IPS-20b (cell line): ENCODE results near the gene RPTOR.
"Not testable (repeated sequence)": the region's sequence is repeated elsewhere in the genome, so short reads cannot be mapped to it uniquely, and the experiment has no call there.

ENCODE experiments used
- H3K27ac ChIP-seq: one replicate; pipeline ENCODE4 v1.5.1; 2013; ENCODE audit warnings: low read length
- H3K27me3 ChIP-seq: 2 replicates; pipeline ENCODE4 v1.6.1; 2013; ENCODE audit warnings: mild to moderate bottlenecking, low read length, inconsistent platforms; ENCODE audit not compliant: insufficient read depth
- H3K36me3 ChIP-seq: 2 replicates; pipeline ENCODE4 v1.6.1; 2013; ENCODE audit warnings: low read depth, mild to moderate bottlenecking, inconsistent platforms, low read length, moderate library complexity; ENCODE audit not compliant: insufficient read depth
- H3K4me1 ChIP-seq: 2 replicates; pipeline ENCODE4 v1.6.1; 2013; ENCODE audit warnings: mild to moderate bottlenecking, control low read depth, inconsistent platforms, low read length, moderate library complexity; ENCODE audit not compliant: insufficient read depth
- H3K4me3 ChIP-seq: 2 replicates; pipeline ENCODE4 v1.5.1; 2013; ENCODE audit warnings: mild to moderate bottlenecking, low read length, inconsistent platforms
- H3K9ac ChIP-seq: 2 replicates; pipeline ENCODE4 v1.6.1; 2013; ENCODE audit warnings: low read depth, mild to moderate bottlenecking, inconsistent platforms, low read length, moderate library complexity
- H3K9me3 ChIP-seq: 2 replicates; pipeline ENCODE4 v1.6.1; 2013; ENCODE audit warnings: mild to moderate bottlenecking, low read depth, low read length, inconsistent platforms; ENCODE audit not compliant: insufficient read depth

RPTOR gene

DNA sequence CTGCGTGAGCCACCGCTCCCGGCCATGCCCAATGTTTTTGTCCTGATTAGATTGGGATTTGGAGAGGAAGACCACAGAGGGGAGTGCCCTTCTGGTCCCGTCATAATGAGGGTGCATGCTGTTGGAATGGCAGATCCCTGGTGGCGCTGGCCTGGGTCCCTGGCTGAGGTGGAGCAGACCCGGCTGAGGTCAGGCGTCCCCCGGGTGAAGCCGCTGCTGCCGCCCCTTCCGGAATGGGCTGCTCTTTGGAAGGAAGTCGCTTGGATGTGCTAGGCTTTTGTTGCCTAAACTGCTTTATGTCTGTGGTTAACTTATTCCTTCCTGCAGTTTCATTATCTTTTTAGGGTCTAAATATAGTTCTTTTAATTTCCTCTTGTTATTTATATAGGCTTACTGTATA lies 326.7 kb downstream of the RPTOR start:
- H3K36me3 ChIP-seq = no peaks in the 10 kb centered on the region
- H3K9ac ChIP-seq = no peak overlapping the region
- no peak overlapping the region for H3K4me3 ChIP-seq
- no peaks in the 10 kb centered on the region for H3K9me3 ChIP-seq
- no peaks in the 10 kb centered on the region for H3K27me3 ChIP-seq
- no peak overlapping the region for H3K27ac ChIP-seq
- peaks cover 18% of the 10 kb centered on the region for H3K4me1 ChIP-seq

DNA sequence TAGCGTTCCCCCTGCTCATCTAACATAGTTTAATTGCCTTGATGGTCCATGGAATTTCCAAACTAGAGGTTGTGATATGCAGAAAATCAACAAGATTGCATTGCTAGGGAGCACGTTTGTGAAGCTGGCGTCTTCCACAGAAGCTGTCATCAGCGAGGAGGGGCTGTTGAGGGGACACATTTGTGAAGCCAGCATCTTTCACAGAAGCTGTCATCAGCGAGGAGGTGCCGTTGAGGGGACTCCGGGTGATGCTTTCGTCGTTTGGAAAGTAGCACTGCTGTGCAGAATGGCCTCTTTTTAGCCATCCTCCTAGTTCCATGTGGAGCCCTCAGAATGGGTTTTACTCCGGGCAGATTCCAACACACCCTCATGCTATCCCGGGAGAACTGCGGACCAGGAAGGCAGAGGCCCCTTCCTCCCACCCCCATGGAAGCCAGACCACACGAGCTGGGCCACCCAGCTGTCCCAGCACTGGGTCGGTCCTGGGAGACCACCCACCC lies 327.4 kb downstream of the RPTOR start:
- no peaks in the 10 kb centered on the region for H3K9me3 ChIP-seq
- H3K4me1 ChIP-seq = peaks cover 18% of the 10 kb centered on the region
- no peak overlapping the region for H3K9ac ChIP-seq
- no peak overlapping the region for H3K4me3 ChIP-seq
- no peaks in the 10 kb centered on the region for H3K36me3 ChIP-seq
- H3K27ac ChIP-seq = no peak overlapping the region
- no peaks in the 10 kb centered on the region for H3K27me3 ChIP-seq

DNA sequence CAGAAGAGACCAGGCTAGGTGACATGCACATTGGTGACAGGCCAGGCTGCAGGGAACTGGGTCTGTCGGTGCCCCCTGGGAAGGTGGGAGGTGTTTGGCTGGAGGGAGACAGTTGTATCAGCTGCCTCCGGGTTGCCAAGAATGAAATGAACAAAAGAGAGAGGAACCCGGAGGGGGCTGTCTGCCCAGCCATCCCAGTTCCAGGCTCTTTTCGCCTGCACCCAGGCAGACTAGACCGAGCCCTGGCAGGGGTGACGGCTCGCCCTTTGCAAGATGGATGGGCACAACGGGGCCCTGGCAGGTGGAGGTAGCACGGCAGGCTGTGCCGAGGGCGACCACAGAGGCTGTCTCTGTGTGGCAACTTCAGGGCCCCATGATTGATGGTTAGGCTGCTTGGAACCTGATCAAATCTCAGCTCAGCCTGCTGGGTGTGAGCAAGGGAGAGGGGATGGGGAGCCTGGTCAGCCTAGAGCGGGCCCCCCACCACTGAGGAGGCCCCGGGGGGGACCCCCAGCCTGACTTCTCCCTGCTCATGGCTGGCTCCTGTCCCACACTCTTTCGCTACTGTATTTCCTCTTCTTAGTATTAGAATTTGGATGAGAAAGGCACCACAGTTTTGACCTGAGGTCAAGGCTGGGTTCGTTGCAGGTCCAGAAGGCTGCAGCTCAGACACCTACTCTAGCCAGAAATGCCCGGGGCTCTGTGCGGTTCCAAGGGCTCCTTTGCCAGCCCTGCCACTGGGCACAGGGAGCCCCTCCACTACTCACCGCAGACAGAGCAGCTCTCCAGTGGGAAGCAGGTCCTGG lies 328.1 kb downstream of the RPTOR start:
- Histone ChIP-seq H3K4me3 (peak overlapping the region; percentile 33; the same call in 1 of the 2 replicates), H3K27me3 (no peaks in the 10 kb centered on the region), H3K27ac (peak overlapping the region; percentile 41), H3K9ac (peak overlapping the region; percentile 29; the same call in 1 of the 2 replicates), H3K4me1 (peaks cover 18% of the 10 kb centered on the region), H3K9me3 (no peaks in the 10 kb centered on the region), H3K36me3 (no peaks in the 10 kb centered on the region)

DNA sequence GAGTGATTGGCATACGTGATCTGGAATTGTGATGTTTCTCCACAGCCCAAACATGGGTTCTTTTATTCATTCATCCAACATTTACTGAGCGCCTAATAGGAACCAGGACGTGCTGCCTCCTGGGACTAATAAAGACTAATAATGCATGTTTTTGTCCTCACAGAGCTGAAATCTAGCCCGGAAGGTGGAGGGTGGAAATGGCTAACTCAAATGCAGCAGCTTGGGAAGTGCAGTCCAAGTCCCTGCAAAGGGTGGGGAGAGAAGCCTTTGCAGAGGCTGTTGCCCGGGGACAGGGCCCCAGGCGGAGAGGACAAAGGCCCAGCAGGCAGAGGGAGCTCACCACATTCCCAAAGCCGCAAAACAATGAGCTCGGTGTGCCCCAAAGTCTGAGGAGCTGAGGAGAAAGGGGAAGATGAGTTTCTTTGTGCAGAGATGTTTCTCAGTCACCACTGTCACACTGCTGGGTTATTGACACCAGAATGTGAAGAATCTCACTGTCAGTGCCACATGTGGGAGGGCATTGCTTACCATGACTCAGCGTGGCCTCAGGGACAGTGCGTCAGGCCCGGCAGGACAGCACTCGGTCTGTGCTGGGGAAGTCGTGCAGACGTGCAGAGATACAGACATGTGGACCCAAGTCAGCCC lies 328.8 kb downstream of the RPTOR start:
- no peaks in the 10 kb centered on the region for H3K9me3 ChIP-seq
- H3K4me1 ChIP-seq = peaks cover 18% of the 10 kb centered on the region
- peak overlapping the region; percentile 41 for H3K27ac ChIP-seq
- H3K36me3 ChIP-seq = no peaks in the 10 kb centered on the region
- peak overlapping the region; percentile 33; the same call in 1 of the 2 replicates for H3K4me3 ChIP-seq
- no peaks in the 10 kb centered on the region for H3K27me3 ChIP-seq
- H3K9ac ChIP-seq = peak overlapping the region; percentile 29; the same call in 1 of the 2 replicates

DNA sequence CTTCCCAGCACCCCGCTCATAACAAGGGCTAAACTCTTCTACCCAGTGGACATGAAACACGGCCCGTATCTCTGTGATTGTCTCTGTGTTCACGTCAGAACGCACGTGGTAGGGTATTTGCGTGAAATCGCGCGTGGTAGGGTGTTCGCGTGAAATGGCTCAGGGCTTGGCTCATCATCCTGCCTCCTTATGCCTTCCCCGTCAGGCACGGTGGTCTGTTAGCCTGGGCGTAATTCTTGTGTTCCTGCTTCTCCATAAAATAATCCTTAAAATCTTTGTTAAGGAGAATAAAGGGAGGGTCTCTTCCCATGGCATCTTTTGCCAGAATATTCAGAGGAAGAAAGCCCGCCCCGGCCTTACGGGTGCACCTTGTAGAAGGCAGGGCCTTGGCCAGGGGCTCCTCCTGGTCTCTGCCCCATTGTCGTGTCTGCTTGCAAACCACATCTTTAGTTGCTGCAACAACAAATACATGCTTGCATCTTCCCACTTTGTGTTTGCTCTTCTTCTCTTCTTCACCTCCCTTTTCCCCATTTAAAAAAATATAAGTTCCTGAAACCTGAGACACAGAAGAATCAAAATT lies 330.3 kb downstream of the RPTOR start:
- peaks cover 14% of the 10 kb centered on the region for H3K4me1 ChIP-seq
- peak overlapping the region; percentile 13 for H3K27ac ChIP-seq
- H3K36me3 ChIP-seq = no peaks in the 10 kb centered on the region
- H3K4me3 ChIP-seq = no peak overlapping the region
- no peaks in the 10 kb centered on the region for H3K27me3 ChIP-seq
- no peak overlapping the region for H3K9ac ChIP-seq
- no peaks in the 10 kb centered on the region for H3K9me3 ChIP-seq

DNA sequence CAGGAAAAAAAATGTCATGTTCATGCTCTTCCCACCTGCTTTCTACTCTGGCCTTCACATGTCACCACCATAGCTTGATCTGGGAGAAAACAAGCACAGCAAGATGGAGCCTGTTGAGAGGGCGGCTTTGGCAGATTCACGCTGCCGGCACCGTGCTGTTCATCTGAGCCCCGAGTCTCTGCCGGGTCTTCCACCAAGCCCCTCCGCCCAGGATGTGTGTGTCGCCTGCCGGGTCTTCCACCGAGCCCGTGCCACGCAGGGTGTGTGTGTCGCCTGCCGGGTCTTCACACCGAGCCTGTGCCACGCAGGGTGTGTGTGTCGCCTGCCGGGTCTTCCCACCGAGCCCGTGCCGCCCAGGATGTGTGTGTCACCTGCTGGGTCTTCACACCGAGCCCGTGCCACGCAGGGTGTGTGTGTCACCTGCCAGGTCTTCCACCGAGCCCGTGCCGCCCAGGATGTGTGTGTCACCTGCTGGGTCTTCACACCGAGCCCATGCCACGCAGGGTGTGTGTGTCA lies 330.9 kb downstream of the RPTOR start:
- H3K9ac ChIP-seq, H3K4me3 ChIP-seq: not testable (repeated sequence)
- peaks cover 14% of the 10 kb centered on the region for H3K4me1 ChIP-seq

DNA sequence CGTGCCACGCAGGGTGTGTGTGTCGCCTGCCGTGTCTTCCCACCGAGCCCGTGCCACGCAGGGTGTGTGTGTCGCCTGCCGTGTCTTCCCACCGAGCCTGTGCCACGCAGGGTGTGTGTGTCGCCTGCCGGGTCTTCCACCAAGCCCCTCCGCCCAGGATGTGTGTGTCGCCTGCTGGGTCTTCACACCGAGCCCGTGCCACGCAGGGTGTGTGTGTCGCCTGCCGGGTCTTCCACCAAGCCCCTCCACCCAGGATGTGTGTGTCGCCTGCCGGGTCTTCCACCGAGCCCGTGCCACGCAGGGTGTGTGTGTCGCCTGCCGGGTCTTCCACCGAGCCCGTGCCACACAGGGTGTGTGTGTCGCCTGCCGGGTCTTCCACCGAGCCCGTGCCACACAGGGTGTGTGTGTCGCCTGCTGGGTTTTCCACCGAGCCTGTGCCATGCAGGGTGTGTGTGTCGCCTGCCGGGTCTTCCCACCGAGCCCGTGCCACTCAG lies 331.9 kb downstream of the RPTOR start:
- not testable (repeated sequence) for H3K36me3 ChIP-seq, H3K4me3 ChIP-seq, H3K27ac ChIP-seq, H3K9me3 ChIP-seq, H3K27me3 ChIP-seq, H3K9ac ChIP-seq
- peaks cover 14% of the 10 kb centered on the region for H3K4me1 ChIP-seq

More for the DNA sequence above, 330.9 kb downstream of the RPTOR start:
- H3K27ac ChIP-seq, H3K27me3 ChIP-seq, H3K36me3 ChIP-seq, H3K9me3 ChIP-seq: not testable (repeated sequence)

DNA sequence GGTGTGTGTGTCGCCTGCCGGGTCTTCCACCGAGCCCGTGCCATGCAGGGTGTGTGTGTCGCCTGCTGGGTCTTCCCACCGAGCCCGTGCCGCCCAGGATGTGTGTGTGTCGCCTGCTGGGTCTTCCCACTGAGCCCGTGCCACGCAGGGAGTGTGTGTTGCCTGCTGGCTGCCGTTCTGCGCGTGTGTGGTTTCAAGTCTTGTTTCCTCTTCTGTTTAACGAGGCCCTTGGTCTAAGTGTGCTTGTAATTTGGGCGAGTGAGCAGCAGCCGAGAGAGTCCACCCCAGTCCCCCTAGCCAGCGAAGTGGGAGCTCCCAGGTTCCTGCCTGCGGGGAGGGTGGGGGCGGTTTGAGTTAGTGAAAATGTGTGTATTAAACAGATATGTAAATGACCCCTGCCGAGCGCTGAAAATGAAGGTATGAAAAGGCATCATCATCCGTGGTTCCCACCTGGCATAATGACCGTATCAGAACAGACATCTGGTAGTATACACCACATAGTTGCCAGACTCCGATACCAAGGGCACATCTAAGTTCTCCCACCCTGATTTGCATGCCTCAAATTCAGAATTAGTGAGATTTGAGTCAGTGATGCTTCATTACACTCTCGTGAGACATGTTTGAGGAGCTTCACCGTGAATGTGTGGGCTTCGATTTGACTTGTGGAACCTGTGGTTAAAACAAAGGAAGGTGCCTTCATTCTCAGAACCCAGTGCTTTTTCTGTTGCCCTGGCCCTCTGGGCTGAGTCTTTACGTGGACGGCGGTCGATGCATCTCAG lies 332.5 kb downstream of the RPTOR start:
- Histone ChIP-seq H3K4me3 (no peak overlapping the region), H3K9ac (no peak overlapping the region), H3K27me3 (no peaks in the 10 kb centered on the region), H3K9me3 (no peaks in the 10 kb centered on the region), H3K27ac (no peak overlapping the region), H3K36me3 (no peaks in the 10 kb centered on the region), H3K4me1 (peaks cover 14% of the 10 kb centered on the region)

DNA sequence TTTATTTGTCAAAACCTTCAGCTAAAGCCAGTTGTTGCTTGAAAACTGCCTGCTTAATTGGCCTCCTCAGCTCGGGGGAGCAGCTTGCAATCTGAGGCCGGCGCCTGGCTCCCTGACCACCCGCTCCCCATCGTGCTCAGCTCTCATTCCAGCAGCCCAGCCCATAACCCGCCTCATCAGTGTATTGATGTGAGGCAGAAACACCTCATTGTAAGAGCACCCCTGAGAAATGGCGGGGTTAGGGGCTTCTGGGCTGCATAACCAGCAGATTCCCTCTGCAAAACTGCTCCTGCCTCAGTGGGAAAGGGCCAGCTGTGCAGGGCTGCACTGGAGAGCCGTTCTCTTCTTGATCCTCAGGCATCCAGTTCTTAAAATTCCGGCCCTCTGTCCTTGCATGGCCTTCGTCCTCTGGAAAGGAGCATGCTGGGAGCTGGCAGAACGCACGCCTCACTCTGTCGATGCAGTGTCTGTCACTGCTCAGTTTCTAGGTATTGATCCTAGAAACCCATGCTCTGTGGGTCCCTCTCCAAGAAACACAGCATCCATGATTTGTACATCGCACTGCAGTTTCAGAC lies 333.2 kb downstream of the RPTOR start:
- peaks cover 6% of the 10 kb centered on the region; the same call in 1 of the 2 replicates for H3K36me3 ChIP-seq
- no peak overlapping the region for H3K4me3 ChIP-seq
- peaks cover 8% of the 10 kb centered on the region for H3K4me1 ChIP-seq
- H3K27me3 ChIP-seq = no peaks in the 10 kb centered on the region
- H3K27ac ChIP-seq = no peak overlapping the region
- H3K9me3 ChIP-seq = no peaks in the 10 kb centered on the region
- H3K9ac ChIP-seq = no peak overlapping the region

DNA sequence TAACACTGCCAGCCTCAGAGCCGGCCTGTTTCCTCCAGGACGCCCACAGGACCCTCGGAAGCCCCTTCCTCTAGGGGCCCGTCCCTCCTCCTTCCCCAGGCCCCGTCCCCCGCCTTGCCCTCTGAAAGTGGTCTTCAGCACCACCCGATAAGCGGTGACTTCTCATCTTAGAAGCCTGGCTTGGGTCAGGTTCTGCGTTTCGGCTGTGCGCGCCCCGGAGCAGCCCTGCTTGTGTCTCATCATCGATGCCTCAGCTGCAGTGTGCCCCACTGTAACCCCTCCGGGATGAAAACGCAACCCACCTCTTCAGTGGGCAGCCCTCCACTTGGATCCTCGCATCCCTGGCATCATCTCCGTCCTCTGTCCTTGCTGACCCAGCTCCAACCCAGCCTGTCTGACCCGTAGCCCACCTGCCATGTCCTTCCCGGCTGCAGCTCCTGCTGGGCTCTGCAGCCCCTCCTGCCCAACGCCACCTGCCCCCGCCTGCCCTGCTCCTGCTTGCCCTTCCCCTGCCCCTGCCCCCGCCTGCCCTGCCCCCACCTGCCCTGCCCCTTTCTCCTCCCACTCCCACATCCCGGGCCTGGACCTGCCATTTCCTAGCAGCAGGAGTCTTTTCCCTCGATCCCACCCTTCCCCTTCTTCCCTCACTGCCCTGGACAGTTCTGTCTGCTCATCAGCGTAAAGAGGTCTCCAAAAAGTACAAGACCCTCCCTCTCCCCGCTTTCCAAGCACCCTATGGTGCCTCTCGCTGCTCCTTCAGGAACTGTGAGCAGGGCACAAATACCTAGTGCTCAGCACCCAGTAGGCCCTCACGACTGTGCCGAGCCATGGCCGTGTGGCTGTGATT lies 334.5 kb downstream of the RPTOR start:
- no peak overlapping the region for H3K4me3 ChIP-seq
- no peak overlapping the region for H3K9ac ChIP-seq
- no peak overlapping the region for H3K27ac ChIP-seq
- H3K36me3 ChIP-seq = peaks cover 8% of the 10 kb centered on the region; the same call in 1 of the 2 replicates
- H3K9me3 ChIP-seq = no peaks in the 10 kb centered on the region
- H3K27me3 ChIP-seq = no peaks in the 10 kb centered on the region
- no peaks in the 10 kb centered on the region; the same call in 1 of the 2 replicates for H3K4me1 ChIP-seq
